SH-SY5Y (cell line): Measurements from ENCODE around the gene CITED1.

Experiments
- GATA2 ChIP-seq: IDR thresholded peaks from 2 replicates; pipeline ENCODE4 v1.6.1; 2011; ENCODE audit warnings: mild to moderate bottlenecking, low read depth, low read length
- GATA3 ChIP-seq: IDR thresholded peaks from 2 replicates; pipeline ENCODE4 v1.6.1; 2011; ENCODE audit warnings: low read depth, mild to moderate bottlenecking, low read length, moderate library complexity

CITED1 gene

GRCh38 chrX:72314881-72315280 lies 9.2 kb upstream of the CITED1 start:
- TF ChIP-seq GATA2, result no peak
- no peak for TF ChIP-seq GATA3

GRCh38 chrX:72313707-72314641 lies 8.3 kb upstream of the CITED1 start:
- no peak for TF ChIP-seq GATA2
- TF ChIP-seq GATA3, result no peak

GRCh38 chrX:72312311-72312940 lies 6.7 kb upstream of the CITED1 start:
- TF ChIP-seq GATA3 (no peak), GATA2 (no peak)

- no peak for TF ChIP-seq GATA2
- TF ChIP-seq GATA3, result no peak
Measured at GRCh38 chrX:72309297-72310071, 3.8 kb upstream of the CITED1 start.

- TF ChIP-seq GATA3 (no peak), GATA2 (no peak)
Measured at GRCh38 chrX:72308566-72309296, 3.0 kb upstream of the CITED1 start.

GRCh38 chrX:72308209-72308565 lies 2.5 kb upstream of the CITED1 start:
- no peak for TF ChIP-seq GATA2
- no peak for TF ChIP-seq GATA3

- no peak for TF ChIP-seq GATA2
- no peak for TF ChIP-seq GATA3
Measured at GRCh38 chrX:72307646-72308051, 1.9 kb upstream of the CITED1 start.

GRCh38 chrX:72306851-72307645 lies 1.3 kb upstream of the CITED1 start:
- TF ChIP-seq GATA3, result no peak
- no peak for TF ChIP-seq GATA2

- no peak for TF ChIP-seq GATA3
Measured at GRCh38 chrX:72306085-72306801, 529 bp upstream of the CITED1 start.

GRCh38 chrX:72304877-72305276 lies 837 bp downstream of the CITED1 start:
- TF ChIP-seq GATA2 (no peak), GATA3 (no peak)

- TF ChIP-seq GATA3 (no peak), GATA2 (no peak)
Measured at GRCh38 chrX:72301781-72302180, 3.9 kb downstream of the CITED1 start.

GRCh38 chrX:72299891-72300630 lies 5.7 kb downstream of the CITED1 start:
- TF ChIP-seq GATA2, result no peak
- no peak for TF ChIP-seq GATA3
